Keratinocyte (primary cell): ENCODE measurements around the gene RAB11FIP5.

Experiments
- EZH2 ChIP-seq: IDR thresholded peaks from one replicate; pipeline ENCODE4 v1.6.1; 2012; ENCODE audit warnings: inconsistent platforms, mild to moderate bottlenecking, low read length, moderate library complexity
- TF ChIP-seq, protein P1 (sequence below), 3 experiments: IDR thresholded peaks in 1 of 3; conservative IDR thresholded peaks in 1 of 3; optimal IDR thresholded peaks in 1 of 3; 2 replicates in 2 of 3; 3 replicates in 1 of 3; pipeline versions ENCODE3 to v1.5.1; 2011; ENCODE audit warnings: low read length in 3 of 3, mild to moderate bottlenecking in 3 of 3, moderate library complexity in 2 of 3, control low read depth in 1 of 3, inconsistent platforms in 1 of 3; ENCODE audit not compliant: insufficient read depth in 2 of 3; ENCODE audit errors: extremely low read depth in 1 of 3

DNA sequence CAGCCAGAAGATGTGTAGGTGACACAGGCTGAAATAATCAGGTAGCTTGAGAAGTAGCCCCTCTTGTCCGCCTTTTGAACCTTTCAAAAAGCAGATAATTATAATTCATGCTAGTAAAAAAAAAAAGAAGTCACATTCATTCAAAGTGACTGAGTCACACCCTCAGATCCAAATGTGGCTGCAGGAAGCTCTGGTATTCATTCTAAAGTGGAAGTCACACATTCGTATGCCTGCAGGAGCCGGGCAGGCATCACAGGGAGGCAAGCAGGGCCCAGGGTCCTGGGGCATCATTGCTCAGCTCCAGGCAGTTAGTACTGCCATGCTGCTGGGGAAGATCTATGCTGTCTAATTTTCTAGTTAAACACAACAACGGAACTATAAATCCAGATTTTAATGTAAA, 21.7 kb upstream of the RAB11FIP5 start:
- TF ChIP-seq, protein P1, sequence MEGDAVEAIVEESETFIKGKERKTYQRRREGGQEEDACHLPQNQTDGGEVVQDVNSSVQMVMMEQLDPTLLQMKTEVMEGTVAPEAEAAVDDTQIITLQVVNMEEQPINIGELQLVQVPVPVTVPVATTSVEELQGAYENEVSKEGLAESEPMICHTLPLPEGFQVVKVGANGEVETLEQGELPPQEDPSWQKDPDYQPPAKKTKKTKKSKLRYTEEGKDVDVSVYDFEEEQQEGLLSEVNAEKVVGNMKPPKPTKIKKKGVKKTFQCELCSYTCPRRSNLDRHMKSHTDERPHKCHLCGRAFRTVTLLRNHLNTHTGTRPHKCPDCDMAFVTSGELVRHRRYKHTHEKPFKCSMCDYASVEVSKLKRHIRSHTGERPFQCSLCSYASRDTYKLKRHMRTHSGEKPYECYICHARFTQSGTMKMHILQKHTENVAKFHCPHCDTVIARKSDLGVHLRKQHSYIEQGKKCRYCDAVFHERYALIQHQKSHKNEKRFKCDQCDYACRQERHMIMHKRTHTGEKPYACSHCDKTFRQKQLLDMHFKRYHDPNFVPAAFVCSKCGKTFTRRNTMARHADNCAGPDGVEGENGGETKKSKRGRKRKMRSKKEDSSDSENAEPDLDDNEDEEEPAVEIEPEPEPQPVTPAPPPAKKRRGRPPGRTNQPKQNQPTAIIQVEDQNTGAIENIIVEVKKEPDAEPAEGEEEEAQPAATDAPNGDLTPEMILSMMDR (optimal IDR thresholded peaks at IDR 0.05 in 1 of 3, IDR thresholded peaks at IDR 0.05 in 1 of 3, conservative IDR thresholded peaks at IDR 0.05 in 1 of 3; ENCODE audit: extremely low read depth in 1 of 3, insufficient read depth in 2 of 3, low read length in 3 of 3): no peak
- TF ChIP-seq EZH2: no peak
